ENCODE results near the gene TNNT3.
A peak's percentile ranks its signal among the peaks of the same experiment; 100 is the strongest.

TNNT3 gene

DNA sequence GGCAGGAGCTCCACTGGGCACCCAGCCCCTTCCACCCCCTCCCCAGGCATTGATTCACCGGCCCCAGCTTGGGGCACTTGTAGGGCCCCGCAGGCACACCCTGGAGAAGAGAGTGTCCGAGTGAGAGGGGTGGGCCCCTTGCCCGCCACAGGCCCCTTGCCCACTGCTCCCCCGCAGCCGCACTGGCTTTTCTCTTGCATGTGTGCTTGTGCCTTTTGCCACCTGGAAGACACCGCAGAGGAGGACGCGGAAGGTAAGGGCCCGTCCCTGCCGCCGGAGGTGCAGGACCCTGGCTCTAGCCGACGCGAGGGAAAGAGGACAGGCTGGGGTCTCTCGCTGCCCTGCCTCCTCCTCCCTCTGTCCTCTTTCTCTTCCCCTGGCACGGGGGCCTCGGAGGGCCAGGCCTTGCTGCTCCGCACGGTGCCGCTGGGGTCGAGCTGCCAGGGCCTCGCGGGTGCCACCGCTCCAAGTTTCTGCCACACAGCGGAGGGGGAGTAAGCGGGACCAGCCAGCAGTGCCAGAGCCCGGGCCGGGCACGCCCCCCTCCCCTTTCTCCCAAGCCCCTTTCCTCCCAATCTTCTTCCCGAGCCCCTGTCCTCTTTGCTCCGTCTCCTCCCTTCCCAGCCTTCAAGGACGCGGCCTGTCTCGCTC is 9.5 kb downstream of the TNNT3 start:
- DNase-seq (ENCODE audit: low read depth): no peak
- no peak overlapping the region for H3K4me3 ChIP-seq (ENCODE audit: control insufficient read depth, low read depth, low read length)
- TF ChIP-seq, protein P1, sequence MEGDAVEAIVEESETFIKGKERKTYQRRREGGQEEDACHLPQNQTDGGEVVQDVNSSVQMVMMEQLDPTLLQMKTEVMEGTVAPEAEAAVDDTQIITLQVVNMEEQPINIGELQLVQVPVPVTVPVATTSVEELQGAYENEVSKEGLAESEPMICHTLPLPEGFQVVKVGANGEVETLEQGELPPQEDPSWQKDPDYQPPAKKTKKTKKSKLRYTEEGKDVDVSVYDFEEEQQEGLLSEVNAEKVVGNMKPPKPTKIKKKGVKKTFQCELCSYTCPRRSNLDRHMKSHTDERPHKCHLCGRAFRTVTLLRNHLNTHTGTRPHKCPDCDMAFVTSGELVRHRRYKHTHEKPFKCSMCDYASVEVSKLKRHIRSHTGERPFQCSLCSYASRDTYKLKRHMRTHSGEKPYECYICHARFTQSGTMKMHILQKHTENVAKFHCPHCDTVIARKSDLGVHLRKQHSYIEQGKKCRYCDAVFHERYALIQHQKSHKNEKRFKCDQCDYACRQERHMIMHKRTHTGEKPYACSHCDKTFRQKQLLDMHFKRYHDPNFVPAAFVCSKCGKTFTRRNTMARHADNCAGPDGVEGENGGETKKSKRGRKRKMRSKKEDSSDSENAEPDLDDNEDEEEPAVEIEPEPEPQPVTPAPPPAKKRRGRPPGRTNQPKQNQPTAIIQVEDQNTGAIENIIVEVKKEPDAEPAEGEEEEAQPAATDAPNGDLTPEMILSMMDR (conservative IDR thresholded peaks at IDR 0.05; ENCODE audit: control insufficient read depth, insufficient read depth, low read depth, low read length): no peak

GRCh38 chr11:1929621-1930461 is 10.3 kb downstream of the TNNT3 start:
- TF ChIP-seq, protein P1 (conservative IDR thresholded peaks at IDR 0.05; ENCODE audit: control insufficient read depth, insufficient read depth, low read depth, low read length): no peak
- H3K4me3 ChIP-seq (ENCODE audit: control insufficient read depth, low read depth, low read length): no peak overlapping the region
- no peak for DNase-seq (ENCODE audit: low read depth)

GRCh38 chr11:1930462-1930830 is 10.9 kb downstream of the TNNT3 start:
- peak; percentile 28 for DNase-seq (ENCODE audit: low read depth)
- TF ChIP-seq, protein P1 (conservative IDR thresholded peaks at IDR 0.05; ENCODE audit: control insufficient read depth, insufficient read depth, low read depth, low read length): no peak
- H3K4me3 ChIP-seq (ENCODE audit: control insufficient read depth, low read depth, low read length): no peak overlapping the region

GRCh38 chr11:1931341-1932104 is 12.0 kb downstream of the TNNT3 start:
- peak; percentile 80 for DNase-seq (ENCODE audit: low read depth)
- no peak overlapping the region for H3K4me3 ChIP-seq (ENCODE audit: control insufficient read depth, low read depth, low read length)
- TF ChIP-seq, protein P1 (conservative IDR thresholded peaks at IDR 0.05; ENCODE audit: control insufficient read depth, insufficient read depth, low read depth, low read length): no peak

GRCh38 chr11:1932105-1932480 is 12.6 kb downstream of the TNNT3 start:
- no peak for DNase-seq (ENCODE audit: low read depth)
- TF ChIP-seq, protein P1 (conservative IDR thresholded peaks at IDR 0.05; ENCODE audit: control insufficient read depth, insufficient read depth, low read depth, low read length): no peak
- no peak overlapping the region for H3K4me3 ChIP-seq (ENCODE audit: control insufficient read depth, low read depth, low read length)

DNA sequence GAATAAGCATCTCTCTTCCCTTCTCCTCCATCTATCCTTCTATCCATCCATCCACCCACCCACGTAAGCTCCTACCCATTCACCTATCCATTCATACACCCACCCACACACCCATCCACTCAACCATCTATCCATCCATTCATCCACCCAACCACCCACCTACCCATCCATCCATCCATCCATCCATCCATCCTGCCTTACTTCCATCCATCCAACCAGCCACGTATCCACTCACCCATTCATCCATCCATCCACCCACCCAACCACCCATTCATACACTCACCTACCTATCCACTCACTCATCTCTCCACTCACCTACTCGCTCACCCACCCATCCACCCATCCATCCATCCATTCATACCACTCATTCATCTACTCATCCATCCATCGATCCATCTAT is 13.2 kb downstream of the TNNT3 start:
- no peak for DNase-seq (ENCODE audit: low read depth)
- H3K4me3 ChIP-seq (ENCODE audit: control insufficient read depth, low read depth, low read length): no peak overlapping the region
- TF ChIP-seq, protein P1 (conservative IDR thresholded peaks at IDR 0.05; ENCODE audit: control insufficient read depth, insufficient read depth, low read depth, low read length): no peak
